CD4-positive, alpha-beta T cell treated with Interleukin-6 for 4 hours (primary cell): ENCODE measurements around the gene SHLD2.
"Not testable (repeated sequence)": the region's sequence is repeated elsewhere in the genome, so short reads cannot be mapped to it uniquely, and the experiment has no call there.

Source experiments
- DNase-seq: peaks from one replicate; pipeline ENCODE4 v3.0.0-alpha.2; 2020; ENCODE audit warnings: mixed read lengths

The SHLD2 gene

GRCh38 chr10:87149020-87149609, 54.1 kb downstream of the SHLD2 start:
- not testable (repeated sequence) for DNase-seq

GRCh38 chr10:87151516-87151915, 56.5 kb downstream of the SHLD2 start:
- not testable (repeated sequence) for DNase-seq

GRCh38 chr10:87156841-87157240, 61.8 kb downstream of the SHLD2 start:
- not testable (repeated sequence) for DNase-seq

GRCh38 chr10:87157821-87158220, 62.8 kb downstream of the SHLD2 start:
- not testable (repeated sequence) for DNase-seq

GRCh38 chr10:87162703-87163293, 67.8 kb downstream of the SHLD2 start:
- not testable (repeated sequence) for DNase-seq

GRCh38 chr10:87163414-87163813, 68.4 kb downstream of the SHLD2 start:
- not testable (repeated sequence) for DNase-seq

GRCh38 chr10:87169857-87170256, 74.9 kb downstream of the SHLD2 start:
- DNase-seq = not testable (repeated sequence)

GRCh38 chr10:87170705-87171104, 75.7 kb downstream of the SHLD2 start:
- not testable (repeated sequence) for DNase-seq

- not testable (repeated sequence) for DNase-seq
Measured at GRCh38 chr10:87171670-87172069, 76.7 kb downstream of the SHLD2 start.

- DNase-seq = not testable (repeated sequence)
Measured at GRCh38 chr10:87172178-87172577, 77.2 kb downstream of the SHLD2 start.

GRCh38 chr10:87177587-87177986, 82.6 kb downstream of the SHLD2 start:
- not testable (repeated sequence) for DNase-seq

- not testable (repeated sequence) for DNase-seq
Measured at GRCh38 chr10:87184421-87184820, 89.4 kb downstream of the SHLD2 start.

GRCh38 chr10:87186016-87186415, 91.0 kb downstream of the SHLD2 start:
- DNase-seq = not testable (repeated sequence)

- DNase-seq = not testable (repeated sequence)
Measured at GRCh38 chr10:87187573-87187972, 92.6 kb downstream of the SHLD2 start.

GRCh38 chr10:87191841-87192240, 96.8 kb downstream of the SHLD2 start:
- DNase-seq = not testable (repeated sequence)

- DNase-seq = peak; percentile 1
Measured at GRCh38 chr10:87200924-87201323, 105.9 kb downstream of the SHLD2 start.

GRCh38 chr10:87204801-87205200, 109.8 kb downstream of the SHLD2 start:
- DNase-seq = not testable (repeated sequence)

- not testable (repeated sequence) for DNase-seq
Measured at GRCh38 chr10:87206922-87207321, 111.9 kb downstream of the SHLD2 start.

GRCh38 chr10:87210309-87210708, 115.3 kb downstream of the SHLD2 start:
- DNase-seq = not testable (repeated sequence)

- DNase-seq = not testable (repeated sequence)
Measured at GRCh38 chr10:87211848-87212247, 116.8 kb downstream of the SHLD2 start.

- not testable (repeated sequence) for DNase-seq
Measured at GRCh38 chr10:87213150-87213765, 118.3 kb downstream of the SHLD2 start.

- not testable (repeated sequence) for DNase-seq
Measured at GRCh38 chr10:87213806-87214205, 118.8 kb downstream of the SHLD2 start.

GRCh38 chr10:87216120-87216519, 121.1 kb downstream of the SHLD2 start:
- DNase-seq = not testable (repeated sequence)

GRCh38 chr10:87219370-87219769, 124.4 kb downstream of the SHLD2 start:
- not testable (repeated sequence) for DNase-seq
